Measurements from ENCODE around the gene MGLL.

Gene MGLL

DNA sequence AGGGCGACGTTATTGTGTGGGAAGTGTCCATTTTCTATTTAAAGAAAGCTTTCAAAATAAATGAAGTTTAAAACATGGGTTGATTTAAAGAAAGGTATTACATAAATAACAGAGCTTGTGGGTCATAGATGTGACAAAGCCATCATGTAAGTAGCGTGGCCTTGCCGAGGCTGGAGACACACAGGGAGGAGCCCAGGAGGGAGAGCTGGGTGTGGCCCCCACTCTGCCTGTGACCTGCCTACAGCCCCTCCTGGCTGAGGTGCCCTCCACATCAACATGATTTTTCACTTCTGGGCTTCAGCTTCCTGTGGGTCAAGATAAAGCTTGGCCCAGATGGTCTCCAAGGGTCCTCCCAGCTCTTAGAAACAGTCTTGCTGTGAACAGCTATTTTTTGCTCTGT is 12.5 kb upstream of the MGLL start:
- no peak for DNase-seq

DNA sequence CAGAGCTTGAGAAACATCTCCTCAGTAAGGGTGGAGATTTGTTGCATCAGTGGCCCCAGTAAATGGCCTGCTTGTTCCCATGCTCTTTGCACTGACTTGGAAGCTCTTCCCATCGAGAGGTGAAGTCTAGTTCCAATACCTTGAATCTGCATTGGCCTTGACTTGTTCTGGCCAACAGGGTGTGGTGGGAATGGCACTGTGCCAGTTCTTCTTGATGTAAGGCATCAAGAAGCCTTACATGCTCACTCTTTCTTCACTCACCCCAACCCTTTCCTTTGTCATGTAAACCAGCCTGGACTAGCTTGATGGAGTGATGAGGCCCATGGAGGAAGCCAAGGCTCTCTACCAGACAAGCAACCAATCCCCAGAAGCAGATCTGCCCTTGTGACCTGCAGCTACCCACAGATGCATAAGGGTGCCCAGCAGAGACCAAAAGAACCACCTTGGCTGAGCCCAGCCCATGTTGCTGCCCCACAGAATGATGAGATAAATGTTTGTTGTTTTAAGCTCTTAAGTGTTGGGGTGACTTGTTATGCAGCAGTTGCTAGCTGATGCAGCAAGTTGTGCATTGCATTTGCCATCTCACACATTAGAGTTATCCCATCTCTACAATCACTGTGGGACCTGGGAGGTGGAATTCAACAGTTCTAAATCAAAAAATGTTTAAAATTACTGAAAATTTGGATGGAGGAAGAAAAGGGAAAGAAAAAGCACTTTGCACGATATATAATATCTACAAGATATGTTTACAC is 11.1 kb upstream of the MGLL start:
- no peak for DNase-seq

DNA sequence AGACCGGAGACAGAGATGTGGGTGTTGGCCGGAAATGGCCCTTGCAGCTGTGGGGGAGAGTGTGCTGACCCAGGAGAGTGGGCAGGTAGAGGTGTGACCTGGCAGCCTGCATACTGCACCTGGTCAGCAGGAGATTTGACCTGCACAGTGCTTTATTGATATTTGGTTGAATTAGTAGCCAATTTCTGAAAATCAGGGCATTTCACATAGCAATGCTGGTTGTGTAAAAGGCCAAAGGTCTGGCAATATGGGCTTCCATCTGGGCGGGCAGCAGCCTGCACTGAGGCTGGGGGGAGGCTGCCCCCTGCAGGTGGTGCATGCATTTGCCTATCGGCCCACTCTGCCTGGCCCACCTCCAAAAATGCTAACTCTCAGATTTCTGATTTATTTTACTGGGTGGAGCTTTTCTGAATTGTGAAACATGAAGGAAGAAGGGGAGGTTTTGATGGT is 9.4 kb upstream of the MGLL start:
- DNase-seq, result peak; percentile 9 to 24

DNA sequence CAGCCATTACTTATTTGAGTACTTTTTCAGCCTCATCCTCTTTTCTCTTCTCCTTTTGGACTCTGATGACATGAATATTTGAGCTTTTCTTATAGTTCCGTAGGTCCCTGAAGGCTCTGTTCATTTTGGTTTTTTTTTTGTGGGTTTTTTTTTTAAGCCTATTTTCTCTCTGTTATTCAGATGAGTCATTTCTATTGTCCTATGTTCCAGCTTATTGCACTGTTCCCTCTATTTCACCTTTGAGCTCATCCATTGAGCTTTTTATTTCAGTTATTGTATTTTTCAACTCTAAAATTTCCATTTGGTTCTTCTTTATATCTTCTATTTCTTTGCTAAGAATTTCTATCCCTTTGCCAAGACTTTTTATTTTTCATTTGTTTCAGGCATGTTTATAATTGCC is 7.2 kb upstream of the MGLL start:
- DNase-seq, result no peak

DNA sequence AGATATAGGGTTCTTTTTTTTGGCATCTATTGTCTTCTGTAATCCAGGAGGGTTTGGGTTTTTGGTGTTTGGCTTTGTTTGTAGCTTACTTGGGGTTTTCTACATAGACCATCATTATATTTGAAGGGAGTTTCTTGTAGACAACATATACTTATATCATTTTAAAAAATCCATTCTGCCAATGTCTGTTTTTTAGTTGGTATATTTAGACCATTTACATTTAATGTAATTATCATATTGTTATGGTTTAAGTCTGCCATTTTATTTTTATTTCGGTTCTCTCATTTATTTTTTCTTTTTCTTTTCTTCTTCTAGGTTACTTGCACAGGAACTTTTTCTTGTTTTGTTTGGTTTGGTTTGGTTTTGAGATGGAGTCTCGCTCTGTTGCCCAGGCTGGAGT is 5.5 kb upstream of the MGLL start:
- no peak for DNase-seq

DNA sequence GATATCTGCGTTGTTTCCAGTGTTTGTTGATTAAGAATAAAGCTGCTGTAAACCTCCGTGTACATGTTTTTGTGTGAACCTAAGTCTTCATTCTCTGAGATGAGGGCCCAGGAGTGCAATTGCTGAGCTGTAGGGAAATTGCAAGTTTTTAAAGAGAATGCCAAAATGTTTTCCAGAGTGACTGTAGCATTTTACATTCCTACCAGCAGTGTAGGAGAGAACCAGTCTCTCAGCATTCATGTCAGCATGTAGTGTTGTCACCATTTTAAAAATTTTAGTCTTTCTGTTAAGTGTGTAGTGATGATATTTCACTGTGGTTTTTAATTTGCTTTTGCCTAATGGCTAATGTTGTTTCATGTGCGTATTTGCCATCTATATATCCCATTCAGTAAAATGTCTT is 3.4 kb upstream of the MGLL start:
- DNase-seq, result no peak

DNA sequence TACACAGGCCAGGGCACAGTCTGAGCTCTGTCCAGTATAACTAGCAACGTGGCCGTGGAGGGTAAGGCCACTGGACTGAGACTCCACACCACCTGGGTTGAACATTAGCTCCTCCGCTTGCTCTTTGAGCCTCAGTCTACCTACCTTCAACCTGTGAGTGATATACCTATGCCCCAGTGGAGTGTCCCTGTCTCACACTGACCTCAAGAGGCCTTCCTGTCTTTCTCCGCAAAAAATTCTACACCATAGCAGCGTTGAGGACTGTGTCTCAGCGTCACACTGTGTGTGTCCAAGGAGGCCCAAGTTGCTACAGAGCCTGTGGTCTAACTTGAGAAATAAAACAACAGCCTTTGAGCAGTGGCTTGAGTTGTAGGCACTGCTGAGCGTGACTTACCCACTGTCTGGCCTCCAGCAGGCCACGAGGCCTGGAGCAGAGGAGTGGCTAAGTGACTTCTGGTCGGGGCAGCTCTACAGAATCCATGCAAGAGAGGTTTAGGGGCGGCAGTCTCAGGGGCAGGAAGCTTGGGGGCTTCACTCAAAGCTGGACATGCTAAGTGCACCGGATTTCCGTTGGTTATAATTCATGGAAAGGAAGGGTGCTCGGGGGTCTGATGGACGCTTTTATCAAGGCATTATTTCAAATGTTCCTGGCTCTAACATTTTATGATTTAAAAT is 2.0 kb upstream of the MGLL start:
- DNase-seq, result no peak

DNA sequence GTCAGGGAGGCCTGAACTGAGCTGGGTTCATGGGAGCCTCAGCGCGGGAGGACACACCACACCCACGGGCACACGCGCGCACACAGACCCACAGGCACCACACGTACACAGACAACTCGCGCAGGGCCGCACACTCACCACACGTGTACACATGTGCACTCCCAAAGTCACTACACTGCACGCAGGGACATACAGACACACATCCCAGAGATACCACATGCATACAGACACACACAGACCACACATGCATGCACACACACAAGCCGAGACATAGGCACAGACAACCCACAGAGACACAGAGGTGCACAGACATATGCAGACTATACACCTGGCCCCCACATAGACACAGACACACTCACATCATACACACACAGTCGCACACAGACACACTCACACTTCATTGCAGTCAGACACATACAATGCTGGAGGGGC is 1.1 kb upstream of the MGLL start:
- DNase-seq, result no peak

DNA sequence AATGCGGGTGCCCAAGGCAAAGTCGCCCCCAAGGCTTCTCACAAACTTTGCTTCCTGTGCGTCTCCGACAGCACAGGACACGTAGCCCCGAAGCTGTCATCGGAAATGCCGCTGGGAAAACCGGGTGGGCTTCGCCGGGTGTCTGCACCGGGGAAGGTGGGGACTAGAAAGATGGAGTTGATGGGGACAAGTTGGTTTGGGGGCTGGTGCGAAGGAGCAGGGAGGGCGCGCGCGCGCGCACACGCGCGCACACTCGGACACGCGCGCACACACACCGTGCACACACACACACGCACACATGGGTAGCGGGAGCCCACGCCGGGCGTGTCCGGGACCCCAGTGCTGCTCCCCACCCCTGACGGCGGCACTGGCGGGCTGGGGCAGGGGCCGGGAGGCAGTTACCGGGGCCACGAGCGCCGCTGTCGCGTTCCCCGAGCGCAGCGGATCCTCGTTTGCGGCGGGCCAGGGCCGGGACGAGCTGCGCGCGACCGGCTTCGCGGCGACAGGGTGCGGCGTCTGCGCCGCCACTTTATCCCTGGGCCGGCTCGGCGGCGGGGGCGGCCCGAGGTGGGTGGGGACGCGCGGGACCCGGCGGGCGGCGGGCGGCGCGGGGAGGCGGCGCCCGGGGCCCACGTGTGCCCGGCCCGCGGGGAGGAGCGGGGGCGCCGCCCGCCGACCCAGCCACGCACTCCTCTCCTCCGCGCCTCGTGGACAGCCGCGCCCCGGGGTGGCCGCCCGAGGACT is 539 bp upstream of the MGLL start:
- DNase-seq, result no peak

DNA sequence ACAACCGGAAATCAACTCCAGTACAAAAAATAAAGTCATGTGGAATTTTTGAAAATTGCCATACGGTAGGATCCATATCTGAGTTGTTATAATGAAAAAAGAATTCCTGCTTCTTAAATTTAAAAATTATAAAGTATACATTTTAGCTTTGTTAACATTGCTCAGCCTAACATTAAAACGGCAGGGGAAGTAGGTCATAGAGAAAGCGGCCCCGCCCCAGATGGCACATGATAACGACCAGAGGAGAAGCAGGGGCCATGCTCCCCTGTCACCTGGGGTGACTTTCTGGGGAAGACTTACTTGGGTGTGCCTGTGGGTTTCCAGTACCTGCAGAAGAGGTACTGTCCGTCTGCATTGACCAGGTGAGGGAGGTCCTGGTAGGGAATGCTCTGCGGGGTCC is 921 bp downstream of the MGLL start:
- DNase-seq, result no peak

DNA sequence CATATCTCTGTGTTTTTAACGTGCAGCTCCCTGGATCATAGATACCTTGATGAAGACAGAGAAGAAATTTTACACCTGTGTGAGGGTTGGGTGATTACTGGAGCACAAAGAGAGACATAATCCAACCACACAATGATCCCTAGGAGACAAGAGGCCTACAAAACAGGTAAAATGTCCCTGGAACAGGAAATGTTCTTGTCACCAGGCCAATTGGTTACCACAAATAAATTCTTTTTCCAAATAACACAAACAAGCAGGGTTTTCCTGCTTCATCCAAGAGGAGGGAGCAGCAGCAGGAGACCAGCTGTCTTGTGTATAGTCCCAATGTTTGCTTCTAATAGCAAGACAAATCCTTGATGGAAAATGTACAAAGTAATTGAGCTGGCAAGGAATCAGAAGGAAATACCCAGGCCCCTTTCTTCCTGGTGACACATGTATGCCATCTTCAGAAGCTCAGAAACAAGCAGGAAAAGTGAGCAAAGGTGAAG is 1.4 kb downstream of the MGLL start:
- no peak for DNase-seq

DNA sequence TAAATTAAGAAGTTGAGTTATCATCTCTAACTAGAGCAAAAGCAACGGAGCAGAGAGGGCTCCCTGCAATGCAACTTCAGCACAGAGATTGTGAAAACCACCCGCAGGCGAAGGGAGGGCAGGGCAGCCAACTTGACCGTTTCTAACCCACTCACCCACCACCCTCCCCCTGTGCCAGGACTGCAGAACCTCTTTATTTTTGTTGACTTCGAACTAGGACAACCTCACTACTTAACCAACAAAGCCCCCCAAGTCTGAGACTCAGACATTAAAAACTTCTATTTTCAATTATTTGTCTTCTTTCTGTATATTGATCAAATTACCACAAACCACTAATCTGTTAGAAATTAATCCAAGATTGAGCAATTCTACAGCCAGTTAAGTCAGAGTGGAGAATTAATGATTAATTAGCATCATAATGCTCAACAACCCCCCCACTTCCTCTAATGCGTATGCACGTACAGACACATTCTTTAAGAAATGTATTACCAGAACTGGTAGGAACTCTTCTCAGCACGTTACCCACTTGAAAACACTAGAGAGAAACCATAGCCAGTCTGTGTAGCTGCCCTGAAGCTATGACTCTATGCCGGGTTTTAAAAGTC is 2.0 kb downstream of the MGLL start:
- DNase-seq, result no peak

DNA sequence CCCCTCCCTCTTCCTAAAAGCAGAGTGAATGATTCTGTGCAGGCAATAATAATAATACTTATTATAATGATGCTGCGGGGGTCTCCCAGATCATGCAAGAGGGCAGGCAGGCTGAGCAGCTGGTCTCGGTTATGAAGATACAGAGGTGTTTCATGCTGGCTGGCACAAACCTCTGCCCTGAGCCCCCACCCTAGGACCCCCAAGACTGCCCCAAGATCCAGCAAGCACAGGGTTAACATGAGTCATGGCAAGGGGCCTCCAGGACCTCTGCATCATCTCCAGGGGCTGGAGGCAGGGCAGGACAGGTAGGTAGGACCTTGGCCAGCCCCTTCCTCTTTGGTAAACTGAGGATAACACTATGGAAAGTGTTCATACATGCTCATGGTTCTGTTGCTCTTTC is 2.7 kb downstream of the MGLL start:
- DNase-seq, result no peak

DNA sequence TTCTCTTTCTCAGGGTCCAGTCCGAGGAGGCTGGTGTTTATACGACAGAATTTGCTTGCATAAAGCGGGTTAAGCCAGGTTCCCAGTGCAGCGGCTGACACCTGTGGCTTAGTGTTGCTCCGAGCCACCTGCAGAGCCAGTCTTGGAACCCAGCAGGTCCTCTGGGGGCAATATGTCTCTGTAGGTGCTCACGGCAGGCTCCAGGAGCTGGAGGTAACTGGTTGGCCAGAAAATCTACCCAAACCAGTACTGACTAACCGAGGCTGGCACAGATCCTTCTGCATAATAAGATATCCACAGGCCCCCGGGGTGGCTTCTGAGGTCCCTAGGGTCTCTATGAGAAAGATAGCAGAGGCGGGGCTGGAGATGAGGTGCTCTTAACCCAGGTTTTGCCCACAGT is 3.2 kb downstream of the MGLL start:
- no peak for DNase-seq

DNA sequence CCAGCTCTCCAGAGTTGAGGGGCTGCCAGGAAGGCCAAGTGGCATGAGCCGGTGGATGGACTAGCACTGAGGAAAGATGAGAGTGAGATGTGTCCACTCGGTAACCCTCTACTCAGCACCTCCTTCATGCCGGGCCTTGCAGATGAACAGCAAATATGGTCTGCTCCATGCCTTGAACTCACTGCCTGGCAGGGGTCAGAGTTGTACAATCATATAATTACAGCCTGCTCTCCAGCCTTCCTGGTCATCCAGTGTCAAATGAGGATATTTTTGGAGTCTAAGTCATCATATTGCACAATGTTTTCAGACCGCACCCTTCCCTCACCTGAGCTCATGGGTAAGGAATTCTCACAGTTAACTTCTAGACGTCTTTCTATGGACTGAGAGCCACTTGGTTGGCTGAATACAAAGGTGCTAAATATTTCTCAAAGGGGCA is 4.9 kb downstream of the MGLL start:
- no peak for DNase-seq

DNA sequence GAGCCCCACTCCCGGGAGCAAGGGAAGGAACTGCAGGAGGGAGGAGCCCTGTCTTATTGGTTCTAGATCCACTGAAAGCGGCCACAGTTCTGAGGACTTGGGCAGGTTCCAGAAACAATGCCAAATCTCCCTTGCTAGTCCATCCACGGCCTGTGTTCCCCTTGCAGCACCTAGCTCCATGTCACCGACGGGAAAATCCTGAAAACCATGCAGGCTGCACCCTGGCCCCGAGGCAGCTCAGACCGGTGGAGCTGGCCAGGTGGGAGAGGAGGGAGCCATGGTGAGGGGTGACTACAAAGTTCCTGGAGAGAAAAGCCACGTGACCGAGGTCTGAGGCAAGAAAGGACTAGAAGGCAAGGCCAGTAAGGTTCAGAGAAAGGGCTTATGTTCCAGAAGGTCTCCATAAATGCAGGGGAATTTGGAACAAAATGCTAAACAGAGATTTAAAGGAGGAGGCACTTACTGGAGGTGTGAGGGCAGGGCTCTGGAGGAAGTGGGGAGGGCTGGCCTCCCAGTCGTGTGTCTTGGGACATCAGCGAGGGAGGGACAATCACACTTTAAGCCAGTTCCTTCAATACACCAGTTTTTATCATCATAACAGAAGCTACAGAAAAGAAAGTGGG is 5.4 kb downstream of the MGLL start:
- no peak for DNase-seq

DNA sequence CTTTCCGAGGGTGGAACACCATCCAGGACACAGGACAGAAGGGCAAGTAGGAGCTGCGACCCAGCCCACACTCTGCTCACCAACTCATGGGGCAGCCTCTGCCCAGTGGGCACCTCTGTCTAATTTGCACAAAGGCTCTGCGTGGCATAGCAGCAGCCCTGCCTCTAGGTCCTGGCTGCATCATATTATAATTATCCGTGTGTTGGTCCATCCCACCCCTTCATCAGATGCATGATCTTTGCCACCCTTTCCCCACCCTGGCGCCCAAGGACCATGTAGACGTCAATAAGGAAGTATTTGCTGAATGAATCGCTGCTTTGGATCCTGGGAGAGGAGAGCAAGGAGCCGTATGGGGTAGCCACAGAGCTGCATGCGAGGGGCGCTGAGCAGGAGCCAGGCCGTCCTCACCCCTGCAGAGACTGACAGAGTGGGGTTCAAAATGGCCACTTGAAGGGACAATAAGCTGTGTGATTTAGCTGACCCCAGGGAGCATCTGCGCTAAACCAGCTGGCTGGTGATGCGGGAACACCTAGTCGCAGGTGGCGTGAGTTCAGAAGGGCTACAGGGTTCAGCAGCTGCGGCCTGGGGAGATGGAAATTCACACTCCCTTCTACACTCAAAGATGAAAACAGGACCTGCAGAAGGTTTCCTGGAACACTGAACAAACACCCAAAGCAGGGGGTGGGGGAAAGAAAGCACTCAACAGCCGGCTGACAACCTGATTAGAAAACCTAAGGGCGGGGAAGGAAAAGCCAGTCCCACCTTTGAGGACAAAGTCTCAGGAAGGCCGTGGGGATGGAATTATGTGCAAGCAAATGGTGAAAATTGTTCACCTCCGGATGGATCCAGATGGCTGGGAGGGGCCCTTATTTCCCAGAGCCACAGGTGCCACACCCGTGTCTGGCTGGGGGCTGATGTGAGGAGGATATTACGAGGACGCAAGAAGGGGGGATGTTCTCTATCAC is 6.4 kb downstream of the MGLL start:
- no peak for DNase-seq

DNA sequence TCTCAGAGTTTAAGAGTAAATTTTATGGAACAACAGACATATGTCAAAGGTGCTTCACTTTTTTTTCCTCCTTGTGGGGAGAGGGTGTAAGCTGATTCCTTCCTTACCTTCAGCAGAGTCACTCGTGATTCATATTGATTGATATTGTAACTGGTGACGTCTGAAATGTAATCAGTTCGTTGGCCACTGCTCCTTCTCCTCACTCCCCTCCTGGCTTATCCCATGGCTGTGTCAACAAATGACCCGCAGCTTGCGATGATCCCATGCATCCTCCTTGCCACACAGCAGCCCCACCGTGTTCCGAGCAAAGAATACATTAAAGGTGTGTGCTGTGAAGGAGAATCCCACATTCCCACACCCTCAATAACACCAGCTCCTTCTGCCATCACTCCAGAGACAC is 7.3 kb downstream of the MGLL start:
- DNase-seq, result no peak

DNA sequence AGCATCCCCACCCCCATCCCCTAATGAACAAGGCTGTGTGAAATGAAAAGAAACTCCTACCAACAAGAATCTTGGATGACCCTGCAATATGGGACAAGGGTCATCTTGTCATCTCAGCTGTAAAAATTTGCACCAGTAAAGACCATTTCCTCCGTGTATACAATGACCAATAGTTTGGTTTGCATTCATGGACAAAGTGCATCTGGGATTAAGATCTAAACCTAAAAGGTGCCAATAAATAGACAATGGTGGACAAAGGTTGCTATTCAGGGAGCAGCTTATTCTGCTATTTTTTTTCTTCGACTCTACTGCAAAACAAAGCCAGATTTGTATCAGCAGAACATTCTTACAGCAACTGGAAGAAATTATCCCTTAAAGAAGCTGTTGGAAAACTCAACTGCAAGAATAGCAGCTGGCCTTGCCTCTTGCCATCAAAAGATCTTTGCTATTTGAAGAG is 8.0 kb downstream of the MGLL start:
- DNase-seq, result no peak

DNA sequence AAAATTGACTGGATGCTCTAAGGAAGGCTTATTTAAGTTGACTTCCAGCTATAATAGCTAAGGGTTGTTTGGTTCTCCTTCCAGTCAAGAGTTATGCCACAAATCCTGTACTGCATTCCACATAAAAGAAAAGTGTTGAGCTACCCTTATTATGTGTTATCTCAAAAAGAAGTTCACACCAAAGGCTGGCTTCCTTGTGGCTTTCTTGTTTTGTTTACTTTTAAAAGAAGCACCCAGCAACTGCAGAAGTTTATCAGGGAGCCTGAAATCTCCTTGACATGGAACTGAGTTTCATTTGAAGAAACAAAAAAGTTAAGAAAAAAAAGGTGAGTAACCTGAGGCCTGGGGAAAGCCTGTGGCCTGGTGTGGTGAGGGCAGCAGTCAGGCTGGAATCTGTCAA is 10.2 kb downstream of the MGLL start:
- no peak for DNase-seq

DNA sequence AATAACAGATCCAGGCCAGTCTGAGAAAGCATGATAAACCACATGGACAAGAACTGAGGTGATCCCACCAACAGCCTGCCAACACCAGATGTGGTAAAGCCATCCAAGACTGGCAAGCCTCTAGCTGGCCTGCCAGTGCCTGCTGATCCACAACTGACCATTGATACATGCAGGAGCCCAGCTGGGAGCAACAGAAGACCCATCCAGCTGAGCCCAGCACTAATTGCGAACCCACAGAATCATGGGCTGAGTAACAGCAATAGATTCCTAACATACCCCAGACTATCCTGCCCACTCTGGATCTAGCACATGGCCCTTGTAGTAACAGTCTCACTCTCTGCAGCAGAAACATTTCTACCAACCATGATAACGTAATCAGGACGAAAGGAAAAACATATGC is 10.6 kb downstream of the MGLL start:
- no peak for DNase-seq

DNA sequence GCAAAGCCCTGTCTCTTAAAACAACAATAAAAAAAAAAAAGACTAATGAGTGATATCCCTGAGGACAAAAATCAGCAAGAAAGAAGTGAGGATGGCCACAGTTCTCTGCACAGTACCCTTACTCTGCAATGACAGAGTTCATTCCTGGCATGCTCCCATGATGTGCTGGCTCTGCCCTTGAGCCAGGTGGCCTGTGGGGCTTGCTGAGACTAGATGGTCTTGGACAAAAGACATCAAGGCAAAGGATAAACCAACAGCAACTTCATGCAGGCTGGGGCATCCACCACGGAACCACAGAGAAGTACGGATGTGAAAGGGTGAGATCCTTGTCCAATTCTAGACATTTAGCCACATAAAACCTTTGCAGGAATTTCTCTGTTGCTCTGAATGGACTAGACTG is 12.7 kb downstream of the MGLL start:
- DNase-seq, result no peak

Measured in stimulated activated CD4-positive, alpha-beta T cell treated with anti-CD3 and anti-CD28 coated beads, Interleukin-2, amount 100 ng/mL, for 48 hours (primary cell).